GM12875 (cell line): ENCODE results near the gene GBGT1.

Experiments
- H3K4me3 ChIP-seq: one replicate; pipeline ENCODE4 v1.5.1; 2011; ENCODE audit warnings: low read depth, low read length, control low read depth
- TF ChIP-seq, protein P1 (sequence below): IDR thresholded peaks from 2 replicates; pipeline ENCODE4 v1.5.1; 2011; ENCODE audit warnings: low read depth, mild to moderate bottlenecking, control low read depth, inconsistent platforms, low read length, moderate library complexity, borderline replicate concordance; ENCODE audit not compliant: insufficient read depth

GBGT1 gene

DNA sequence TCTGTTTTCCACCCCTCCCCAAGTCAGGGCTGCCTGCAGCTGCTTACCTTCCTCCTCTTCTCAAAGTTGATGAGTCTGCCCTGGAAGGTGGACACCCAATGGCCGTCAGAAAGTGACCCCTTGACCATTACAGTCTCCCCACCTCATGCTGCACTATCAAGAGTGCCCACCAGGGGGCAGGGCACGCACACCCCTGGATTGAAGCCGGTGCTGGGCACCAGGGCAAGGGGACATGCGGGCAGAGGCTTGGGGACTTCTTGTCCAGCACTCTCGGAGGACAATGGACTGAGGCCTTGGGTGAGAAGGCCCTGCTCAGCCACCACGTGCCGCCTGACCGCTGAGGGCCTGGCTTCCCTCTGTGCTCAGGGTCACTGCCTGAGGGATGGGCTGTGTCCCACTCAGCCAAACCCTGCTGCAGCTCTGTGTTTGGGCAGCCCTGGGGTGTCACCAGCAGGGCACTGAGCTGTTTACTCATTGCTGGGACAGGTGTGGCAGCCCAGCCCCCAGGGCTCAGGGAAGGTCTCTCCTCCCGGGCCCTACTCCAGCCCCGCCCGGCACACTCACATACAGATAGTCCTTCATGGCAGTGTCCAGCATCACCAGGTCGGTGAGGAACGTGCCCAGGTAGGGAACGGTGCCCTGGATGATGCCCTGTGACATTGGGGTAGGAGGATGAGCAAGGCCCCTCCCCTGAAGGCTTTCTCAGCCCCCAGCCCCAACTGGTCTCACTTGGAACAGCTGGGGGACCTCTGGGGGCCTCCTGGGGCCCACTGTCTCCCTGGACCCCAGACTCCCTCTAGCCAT is 60.3 kb downstream of the GBGT1 start:
- TF ChIP-seq, protein P1, sequence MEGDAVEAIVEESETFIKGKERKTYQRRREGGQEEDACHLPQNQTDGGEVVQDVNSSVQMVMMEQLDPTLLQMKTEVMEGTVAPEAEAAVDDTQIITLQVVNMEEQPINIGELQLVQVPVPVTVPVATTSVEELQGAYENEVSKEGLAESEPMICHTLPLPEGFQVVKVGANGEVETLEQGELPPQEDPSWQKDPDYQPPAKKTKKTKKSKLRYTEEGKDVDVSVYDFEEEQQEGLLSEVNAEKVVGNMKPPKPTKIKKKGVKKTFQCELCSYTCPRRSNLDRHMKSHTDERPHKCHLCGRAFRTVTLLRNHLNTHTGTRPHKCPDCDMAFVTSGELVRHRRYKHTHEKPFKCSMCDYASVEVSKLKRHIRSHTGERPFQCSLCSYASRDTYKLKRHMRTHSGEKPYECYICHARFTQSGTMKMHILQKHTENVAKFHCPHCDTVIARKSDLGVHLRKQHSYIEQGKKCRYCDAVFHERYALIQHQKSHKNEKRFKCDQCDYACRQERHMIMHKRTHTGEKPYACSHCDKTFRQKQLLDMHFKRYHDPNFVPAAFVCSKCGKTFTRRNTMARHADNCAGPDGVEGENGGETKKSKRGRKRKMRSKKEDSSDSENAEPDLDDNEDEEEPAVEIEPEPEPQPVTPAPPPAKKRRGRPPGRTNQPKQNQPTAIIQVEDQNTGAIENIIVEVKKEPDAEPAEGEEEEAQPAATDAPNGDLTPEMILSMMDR: peak; percentile 95

More for the DNA sequence above, 60.3 kb downstream of the GBGT1 start:
- H3K4me3 ChIP-seq: no peak overlapping the region
